WI38 (cell line): ENCODE data around the gene FNDC3B.

ENCODE experiments used
- H3K4me3 ChIP-seq: 2 replicates; pipeline ENCODE4 v1.5.1; 2011; ENCODE audit warnings: low read depth, mild to moderate bottlenecking, control low read depth, low read length
- CTCF ChIP-seq: IDR thresholded peaks from 2 replicates; pipeline ENCODE4 v1.5.1; 2012; ENCODE audit warnings: low read depth, mild to moderate bottlenecking, control low read depth, low read length

FNDC3B gene

GRCh38 chr3:172268425-172268824 lies 229.0 kb downstream of the FNDC3B start:
- H3K4me3 ChIP-seq = no peak overlapping the region
- no peak for TF ChIP-seq CTCF

- no peak overlapping the region for H3K4me3 ChIP-seq
- no peak for TF ChIP-seq CTCF
These were observed 229.5 kb downstream of the FNDC3B start for GRCh38 chr3:172268868-172269267.

DNA sequence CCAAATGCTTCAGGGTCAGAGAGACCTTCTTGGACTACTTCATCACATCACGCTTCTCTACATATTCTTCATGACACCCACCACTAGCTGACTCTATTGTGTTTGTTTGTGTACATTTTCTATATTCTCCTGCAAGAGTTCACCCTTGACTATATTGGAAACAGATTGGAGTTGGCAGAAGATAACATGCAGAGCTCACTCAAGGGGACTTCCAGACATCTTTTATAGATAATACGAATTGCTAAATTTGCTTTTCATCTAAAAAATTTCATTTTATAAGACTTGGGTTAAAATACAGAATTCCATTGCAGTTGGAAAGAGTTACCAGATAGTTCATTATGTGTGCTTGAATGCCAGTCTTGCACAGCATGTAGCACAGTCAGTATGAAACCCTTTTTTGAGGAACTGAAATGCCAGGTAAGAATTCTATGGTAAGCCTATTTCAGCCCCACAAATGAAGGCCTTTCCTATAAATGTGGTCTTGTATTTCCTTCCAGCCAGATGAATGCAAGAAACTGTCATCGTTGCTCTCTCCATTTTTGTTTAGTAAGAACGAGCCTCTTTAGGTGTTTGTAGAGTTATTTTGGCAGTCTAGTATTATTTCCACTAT lies 231.3 kb downstream of the FNDC3B start:
- no peak overlapping the region for H3K4me3 ChIP-seq
- no peak for TF ChIP-seq CTCF

DNA sequence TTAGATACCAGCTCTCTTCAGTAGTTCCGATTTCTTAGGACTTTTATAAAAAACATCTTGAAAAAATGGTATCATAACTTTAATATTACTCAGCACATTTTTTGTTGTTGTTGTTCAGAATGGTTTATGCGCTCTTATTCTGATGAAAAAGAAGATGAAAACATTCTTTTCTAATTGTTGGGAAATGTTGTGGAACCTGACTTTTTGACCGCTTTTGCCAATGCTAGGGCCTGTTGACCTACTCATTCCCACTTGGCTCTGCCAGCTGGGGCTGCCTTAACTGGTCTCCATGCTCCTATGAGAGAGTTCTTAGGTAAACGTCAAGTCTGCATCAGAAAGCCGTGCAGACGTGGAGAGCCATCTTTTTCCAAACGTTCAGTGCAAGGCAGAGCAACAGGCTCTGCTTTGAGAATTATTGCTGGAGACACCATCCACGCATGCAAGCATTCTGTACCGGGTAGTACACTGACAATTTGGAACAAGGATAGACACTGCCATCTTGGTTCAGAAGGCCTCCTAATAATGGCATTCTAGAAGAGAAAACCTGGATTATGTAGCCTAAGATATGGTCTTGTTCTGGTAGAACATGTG lies 232.1 kb downstream of the FNDC3B start:
- no peak for TF ChIP-seq CTCF
- no peak overlapping the region for H3K4me3 ChIP-seq

DNA sequence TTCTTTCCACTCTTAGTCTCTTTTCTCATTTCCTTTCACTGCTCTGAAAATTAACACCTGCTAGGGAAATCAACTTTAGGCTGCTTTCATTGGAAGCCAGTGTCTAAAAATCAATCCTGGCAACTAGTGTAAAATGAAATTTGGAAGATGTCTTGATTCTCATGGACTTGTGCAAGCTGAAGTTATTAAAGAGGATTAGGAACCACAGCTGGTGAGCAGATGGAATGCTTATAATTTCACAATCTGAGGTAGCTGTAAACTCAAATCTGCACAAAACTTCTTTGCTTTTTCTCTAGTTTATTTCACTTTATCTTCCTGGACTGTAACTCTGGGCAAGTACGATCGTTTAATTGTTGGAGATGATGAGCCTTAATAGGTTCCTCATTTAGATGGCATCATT lies 233.3 kb downstream of the FNDC3B start:
- no peak for TF ChIP-seq CTCF
- no peak overlapping the region for H3K4me3 ChIP-seq

DNA sequence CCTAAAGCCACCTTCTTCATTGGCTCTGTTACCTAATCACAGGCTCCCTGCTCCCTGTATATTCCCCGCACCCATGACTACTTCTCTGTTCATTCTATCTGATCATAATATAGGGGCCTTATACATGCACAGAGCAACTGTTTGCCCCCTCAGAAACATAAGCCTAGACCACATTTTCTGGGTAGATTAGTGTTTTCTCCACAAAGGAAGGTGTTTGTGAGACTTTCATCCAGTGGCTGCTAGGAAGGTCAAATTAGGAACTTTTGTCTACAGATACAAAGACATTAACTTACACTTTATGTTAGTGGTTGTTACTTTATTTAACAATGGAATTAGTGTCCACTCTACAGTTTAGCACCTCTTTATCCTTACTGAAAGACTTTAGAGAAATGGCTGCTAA lies 234.0 kb downstream of the FNDC3B start:
- no peak overlapping the region for H3K4me3 ChIP-seq
- TF ChIP-seq CTCF = no peak

DNA sequence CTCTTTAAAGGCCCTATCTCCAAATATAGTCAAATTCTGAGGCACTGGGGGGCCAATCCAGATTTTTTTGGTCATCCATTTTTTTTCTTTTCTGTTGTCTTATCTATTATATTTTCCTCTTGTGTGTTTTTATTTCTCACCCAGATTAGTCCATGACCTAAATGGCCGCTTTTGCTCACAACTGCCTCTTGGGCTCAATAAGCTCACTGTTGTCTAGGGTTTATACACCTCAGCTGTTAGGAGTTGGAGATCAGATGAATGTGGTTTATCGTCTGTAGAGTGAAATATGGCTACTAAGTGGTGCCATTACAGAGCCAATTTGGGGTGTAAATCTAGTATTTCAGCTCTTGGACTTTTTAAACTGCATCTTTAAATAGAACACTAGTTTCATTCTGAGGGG lies 235.5 kb downstream of the FNDC3B start:
- H3K4me3 ChIP-seq = no peak overlapping the region
- TF ChIP-seq CTCF = no peak
